Mesendoderm (in vitro differentiated cells): ENCODE data around the gene NAV2.
A peak's percentile ranks its signal among the peaks of the same experiment; 100 is the strongest.

ENCODE experiments used
- DNase-seq: peaks from one replicate; pipeline ENCODE4 v3.0.0; 2013
- H2AK5ac ChIP-seq: 2 replicates; pipeline ENCODE4 v1.6.1; 2013; ENCODE audit warnings: low read length, inconsistent platforms
- H2BK120ac ChIP-seq: 2 replicates; pipeline ENCODE4 v1.6.1; 2013; ENCODE audit warnings: low read depth, mild to moderate bottlenecking, low read length, moderate library complexity, mixed read lengths
- H2BK15ac ChIP-seq: replicated peaks from 2 replicates; pipeline ENCODE4 v1.6.1; 2013; ENCODE audit warnings: low read depth, mild to moderate bottlenecking, moderate library complexity
- H2BK5ac ChIP-seq: 2 replicates; pipeline ENCODE4 v1.6.1; 2013; ENCODE audit warnings: low read length, inconsistent platforms
- H3K18ac ChIP-seq: 2 replicates; pipeline ENCODE4 v1.6.1; 2013; ENCODE audit warnings: mild to moderate bottlenecking, low read length, mixed read lengths
- H3K23ac ChIP-seq: one replicate; pipeline ENCODE4 v1.6.1; 2013; ENCODE audit warnings: low read length
- H3K27ac ChIP-seq: 2 replicates; pipeline ENCODE4 v1.5.1; 2013; ENCODE audit warnings: low read depth, mild to moderate bottlenecking, inconsistent platforms, low read length, moderate library complexity
- H3K27me3 ChIP-seq: 2 replicates; pipeline ENCODE4 v1.6.1; 2013; ENCODE audit warnings: low read length, control low read depth, mild to moderate bottlenecking, inconsistent platforms; ENCODE audit not compliant: insufficient read depth, poor library complexity
- H3K36me3 ChIP-seq: 2 replicates; pipeline ENCODE4 v1.6.1; 2013; ENCODE audit warnings: low read length, inconsistent platforms; ENCODE audit not compliant: control insufficient read depth, insufficient read depth
- H3K4ac ChIP-seq: one replicate; pipeline ENCODE4 v1.6.1; 2013; ENCODE audit warnings: low read depth, mild to moderate bottlenecking, low read length, moderate library complexity
- H3K4me1 ChIP-seq: 2 replicates; pipeline ENCODE4 v1.6.1; 2013; ENCODE audit warnings: low read depth, low read length, inconsistent platforms; ENCODE audit not compliant: control insufficient read depth
- H3K4me2 ChIP-seq: 2 replicates; pipeline ENCODE4 v1.6.1; 2013; ENCODE audit warnings: low read length
- H3K4me3 ChIP-seq: 2 replicates; pipeline ENCODE4 v1.5.1; 2013; ENCODE audit warnings: mild to moderate bottlenecking, low read length
- H3K56ac ChIP-seq: one replicate; pipeline ENCODE4 v1.6.1; 2013; ENCODE audit warnings: low read length
- H3K79me1 ChIP-seq: 2 replicates; pipeline ENCODE4 v1.6.1; 2013; ENCODE audit warnings: low read length, inconsistent platforms
- H3K79me2 ChIP-seq: 2 replicates; pipeline ENCODE4 v1.6.1; 2013; ENCODE audit warnings: mild to moderate bottlenecking, low read length; ENCODE audit not compliant: control insufficient read depth, insufficient read depth
- H3K9ac ChIP-seq: 2 replicates; pipeline ENCODE4 v1.6.1; 2013; ENCODE audit warnings: low read length, inconsistent platforms
- H4K5ac ChIP-seq: one replicate; pipeline ENCODE4 v1.6.1; 2013; ENCODE audit warnings: low read length
- H4K8ac ChIP-seq: one replicate; pipeline ENCODE4 v1.6.1; 2013; ENCODE audit warnings: low read depth, mild to moderate bottlenecking, control low read depth, low read length, moderate library complexity
- WGBS: extraction: QIAGEN DNeasy Blood & Tissue Kit; methylation state at CpG from one replicate; pipeline ENCODE4 v1.1.7; 2013; ENCODE audit warnings: low lambda C conversion rate, missing lambda C conversion rate; ENCODE audit not compliant: insufficient coverage; ENCODE audit errors: extremely low coverage; 5-methylcytosine and 5-hydroxymethylcytosine counted together

The NAV2 gene

GRCh38 chr11:20032577-20033260, 320.1 kb downstream of the NAV2 start:
- Histone ChIP-seq H3K4me1 (peaks cover 33% of the 10 kb centered on the region), H3K4ac (no peak overlapping the region), H4K5ac (no peak overlapping the region), H3K79me1 (peaks cover 4% of the 10 kb centered on the region), H3K23ac (peak overlapping the region; percentile 84), H3K4me3 (no peak overlapping the region), H3K36me3 (no peaks in the 10 kb centered on the region), H2BK5ac (peak overlapping the region; percentile 3), H2BK120ac (peak overlapping the region; percentile 56), H3K9ac (peak overlapping the region; percentile 9), H2AK5ac (peak overlapping the region; percentile 28), H3K27ac (no peak overlapping the region), H2BK15ac (peak overlapping the region; percentile 48), H3K4me2 (no peak overlapping the region), H3K27me3 (no peaks in the 10 kb centered on the region), H4K8ac (no peak overlapping the region), H3K79me2 (peaks cover 68% of the 10 kb centered on the region), H3K18ac (peak overlapping the region; percentile 70), H3K56ac (peak overlapping the region; percentile 76)
- no peak for DNase-seq
- WGBS = no CpG with 5 or more reads among the region's 7 CpGs

DNA sequence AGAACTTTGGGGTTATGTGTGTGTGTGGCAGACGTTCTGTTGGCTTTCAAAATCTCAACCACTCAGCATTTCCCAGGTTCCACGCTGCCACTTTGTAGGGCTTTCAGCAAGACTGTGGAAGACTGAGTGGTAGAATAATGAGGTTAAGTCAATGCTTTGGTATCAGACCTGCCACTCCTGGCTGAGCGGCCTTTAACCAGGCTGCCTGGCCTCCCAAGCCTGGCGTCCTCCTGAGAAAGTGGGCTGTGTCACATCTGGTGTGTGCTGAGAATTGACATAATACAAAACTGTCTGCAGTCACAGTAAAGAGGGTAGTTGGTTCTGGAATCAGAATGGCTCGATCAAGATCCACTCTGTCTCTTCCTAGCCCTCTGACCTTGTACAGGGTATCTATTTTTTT, 321.2 kb downstream of the NAV2 start:
- no peak overlapping the region for H3K27ac ChIP-seq
- no peaks in the 10 kb centered on the region for H3K36me3 ChIP-seq
- no CpG with 5 or more reads among the region's 5 CpGs for WGBS
- H2BK120ac ChIP-seq = no peak overlapping the region
- no peak overlapping the region for H4K5ac ChIP-seq
- H2BK15ac ChIP-seq = no peak overlapping the region
- no peak overlapping the region for H3K4me2 ChIP-seq
- no peak for DNase-seq
- no peak overlapping the region for H3K4ac ChIP-seq
- peak overlapping the region; percentile 10 for H2AK5ac ChIP-seq
- H3K79me2 ChIP-seq = peaks cover 61% of the 10 kb centered on the region
- H2BK5ac ChIP-seq = peak overlapping the region; percentile 48
- peak overlapping the region; percentile 68 for H3K56ac ChIP-seq
- no peaks in the 10 kb centered on the region for H3K27me3 ChIP-seq
- peaks cover 27% of the 10 kb centered on the region for H3K4me1 ChIP-seq
- H3K23ac ChIP-seq = no peak overlapping the region
- H4K8ac ChIP-seq = no peak overlapping the region
- H3K18ac ChIP-seq = no peak overlapping the region
- peaks cover 6% of the 10 kb centered on the region for H3K79me1 ChIP-seq
- H3K9ac ChIP-seq = no peak overlapping the region
- no peak overlapping the region for H3K4me3 ChIP-seq

- H3K79me2 ChIP-seq = peaks cover 51% of the 10 kb centered on the region
- no peak overlapping the region for H3K4me2 ChIP-seq
- no peak overlapping the region for H2AK5ac ChIP-seq
- no peak overlapping the region for H2BK5ac ChIP-seq
- H3K27ac ChIP-seq = no peak overlapping the region
- no peak overlapping the region for H3K9ac ChIP-seq
- H3K79me1 ChIP-seq = peaks cover 6% of the 10 kb centered on the region
- no peak overlapping the region for H3K4me3 ChIP-seq
- H2BK120ac ChIP-seq = no peak overlapping the region
- H4K8ac ChIP-seq = no peak overlapping the region
- H3K56ac ChIP-seq = no peak overlapping the region
- WGBS = no CpG with 5 or more reads among the region's 5 CpGs
- H3K27me3 ChIP-seq = no peaks in the 10 kb centered on the region
- no peak overlapping the region for H4K5ac ChIP-seq
- no peak overlapping the region for H3K23ac ChIP-seq
- H3K36me3 ChIP-seq = no peaks in the 10 kb centered on the region
- H3K4ac ChIP-seq = peak overlapping the region; percentile 46
- no peak for DNase-seq
- no peak overlapping the region for H2BK15ac ChIP-seq
- no peak overlapping the region for H3K18ac ChIP-seq
- H3K4me1 ChIP-seq = peaks cover 22% of the 10 kb centered on the region
Observed at GRCh38 chr11:20034941-20035340, 322.3 kb downstream of the NAV2 start.

- Histone ChIP-seq H3K23ac (no peak overlapping the region), H3K36me3 (no peaks in the 10 kb centered on the region)
Observed at GRCh38 chr11:20035375-20035700, 322.7 kb downstream of the NAV2 start.

DNA sequence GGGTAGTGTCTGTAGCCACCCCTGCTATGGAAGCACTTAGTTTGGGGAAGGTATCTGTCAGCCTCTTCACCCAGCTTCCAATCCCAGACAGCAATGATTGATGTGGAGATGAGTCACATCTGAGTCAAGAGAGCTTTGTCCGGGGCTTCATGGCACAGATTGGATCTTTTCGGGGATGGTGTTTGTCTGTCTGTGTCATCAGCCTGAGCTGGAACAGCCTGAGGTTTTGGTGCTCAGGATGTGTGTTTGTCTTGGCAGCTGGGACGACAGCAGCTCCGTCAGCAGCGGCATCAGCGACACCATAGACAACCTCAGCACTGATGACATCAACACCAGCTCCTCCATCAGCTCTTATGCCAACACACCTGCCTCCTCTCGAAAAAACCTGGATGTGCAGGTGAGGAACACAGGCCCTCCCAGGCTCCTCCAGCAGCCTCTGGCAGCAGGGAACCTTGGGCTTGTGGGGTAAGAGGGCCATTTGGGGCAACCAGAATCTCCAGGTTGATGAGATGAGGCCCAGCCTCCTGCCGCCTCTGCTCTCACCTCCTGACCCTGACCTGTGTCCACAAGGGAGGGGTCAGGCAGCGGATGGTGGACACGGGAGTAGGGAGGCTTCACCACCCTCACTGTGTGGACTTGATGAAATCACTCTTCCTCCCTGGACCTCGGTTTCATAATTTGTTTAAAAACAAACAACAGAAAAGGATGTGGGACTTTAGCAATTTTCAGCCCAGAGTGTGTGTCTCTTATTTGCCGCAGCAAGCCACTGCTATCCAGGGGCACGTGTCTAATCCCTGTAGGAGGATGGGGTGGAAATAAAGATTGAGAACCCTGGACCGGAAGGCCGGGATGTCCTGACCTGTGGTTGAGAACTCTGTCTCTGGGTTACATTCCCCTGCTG, 323.3 kb downstream of the NAV2 start:
- H2AK5ac ChIP-seq = no peak overlapping the region
- H3K4me1 ChIP-seq = peaks cover 20% of the 10 kb centered on the region
- H3K36me3 ChIP-seq = no peaks in the 10 kb centered on the region
- no peak overlapping the region for H3K27ac ChIP-seq
- no peak overlapping the region for H3K4me2 ChIP-seq
- no peak overlapping the region for H3K9ac ChIP-seq
- no peak overlapping the region for H3K18ac ChIP-seq
- peaks cover 52% of the 10 kb centered on the region for H3K79me2 ChIP-seq
- no peak for DNase-seq
- no peak overlapping the region for H4K5ac ChIP-seq
- H2BK15ac ChIP-seq = no peak overlapping the region
- H3K27me3 ChIP-seq = no peaks in the 10 kb centered on the region
- no CpG with 5 or more reads among the region's 15 CpGs for WGBS
- peaks cover 6% of the 10 kb centered on the region for H3K79me1 ChIP-seq
- no peak overlapping the region for H3K23ac ChIP-seq
- no peak overlapping the region for H2BK5ac ChIP-seq
- no peak overlapping the region for H3K4ac ChIP-seq
- H2BK120ac ChIP-seq = no peak overlapping the region
- H3K4me3 ChIP-seq = no peak overlapping the region
- H4K8ac ChIP-seq = no peak overlapping the region
- H3K56ac ChIP-seq = no peak overlapping the region

More at GRCh38 chr11:20035375-20035700, 322.7 kb downstream of the NAV2 start:
- Histone ChIP-seq H3K27ac (no peak overlapping the region), H3K9ac (no peak overlapping the region), H3K4me3 (no peak overlapping the region), H3K4me1 (peaks cover 22% of the 10 kb centered on the region), H2BK120ac (no peak overlapping the region), H3K79me1 (peaks cover 6% of the 10 kb centered on the region), H4K5ac (no peak overlapping the region), H3K27me3 (no peaks in the 10 kb centered on the region), H3K18ac (no peak overlapping the region), H2BK5ac (no peak overlapping the region), H3K4me2 (no peak overlapping the region), H3K79me2 (peaks cover 50% of the 10 kb centered on the region), H2BK15ac (no peak overlapping the region), H2AK5ac (no peak overlapping the region), H4K8ac (no peak overlapping the region), H3K56ac (no peak overlapping the region), H3K4ac (no peak overlapping the region)
- WGBS = no CpG with 5 or more reads among the region's 7 CpGs
- no peak for DNase-seq
